Testis (tissue), 2 donors: ENCODE measurements around the gene DACH1.

ENCODE experiments used
- POLR2A ChIP-seq: fragments of 450-650 bp; IDR thresholded peaks from one replicate; pipeline ENCODE4 v1.6.1; 2017; ENCODE audit warnings: antibody characterized with exemption, mild to moderate bottlenecking, moderate library complexity
- TF ChIP-seq, protein P1 (sequence below), 3 experiments: fragments of 450-650 bp in 2 of 3; fragments of 200-600 bp in 1 of 3; sonication (generic) in 1 of 3; IDR thresholded peaks; one replicate each; pipeline ENCODE4 v1.5.1; 2016 to 2019; ENCODE audit warnings: antibody characterized with exemption in 3 of 3, mild to moderate bottlenecking in 2 of 3, moderate library complexity in 1 of 3

DNA sequence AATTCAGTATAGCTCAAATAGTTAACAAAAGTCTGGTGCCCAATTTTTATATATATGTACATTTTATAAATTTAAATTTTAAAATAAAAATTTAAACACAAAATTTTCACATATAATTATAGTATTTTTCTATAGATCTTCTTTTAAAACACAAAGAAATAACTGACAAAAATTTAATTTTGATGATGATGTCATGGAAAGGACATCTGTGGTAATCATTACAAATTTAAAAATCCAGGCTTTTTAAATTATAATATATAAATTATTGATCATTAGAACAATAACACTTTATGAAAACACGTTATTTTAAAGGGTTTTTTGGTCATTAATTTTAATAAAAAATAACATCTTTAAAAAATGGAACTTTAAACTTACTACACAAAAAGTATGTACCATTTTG is 381.1 kb downstream of the DACH1 start:
- no peak for TF ChIP-seq POLR2A
- TF ChIP-seq, protein P1, sequence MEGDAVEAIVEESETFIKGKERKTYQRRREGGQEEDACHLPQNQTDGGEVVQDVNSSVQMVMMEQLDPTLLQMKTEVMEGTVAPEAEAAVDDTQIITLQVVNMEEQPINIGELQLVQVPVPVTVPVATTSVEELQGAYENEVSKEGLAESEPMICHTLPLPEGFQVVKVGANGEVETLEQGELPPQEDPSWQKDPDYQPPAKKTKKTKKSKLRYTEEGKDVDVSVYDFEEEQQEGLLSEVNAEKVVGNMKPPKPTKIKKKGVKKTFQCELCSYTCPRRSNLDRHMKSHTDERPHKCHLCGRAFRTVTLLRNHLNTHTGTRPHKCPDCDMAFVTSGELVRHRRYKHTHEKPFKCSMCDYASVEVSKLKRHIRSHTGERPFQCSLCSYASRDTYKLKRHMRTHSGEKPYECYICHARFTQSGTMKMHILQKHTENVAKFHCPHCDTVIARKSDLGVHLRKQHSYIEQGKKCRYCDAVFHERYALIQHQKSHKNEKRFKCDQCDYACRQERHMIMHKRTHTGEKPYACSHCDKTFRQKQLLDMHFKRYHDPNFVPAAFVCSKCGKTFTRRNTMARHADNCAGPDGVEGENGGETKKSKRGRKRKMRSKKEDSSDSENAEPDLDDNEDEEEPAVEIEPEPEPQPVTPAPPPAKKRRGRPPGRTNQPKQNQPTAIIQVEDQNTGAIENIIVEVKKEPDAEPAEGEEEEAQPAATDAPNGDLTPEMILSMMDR (IDR thresholded peaks at IDR 0.05), result no peak
